ENCODE data around the gene RPS6KC1.
A peak's percentile ranks its signal among the peaks of the same experiment; 100 is the strongest.

Gene RPS6KC1

GRCh38 chr1:213055767-213056166, 4.7 kb downstream of the RPS6KC1 start:
- H2BK12ac ChIP-seq (ENCODE audit: low read length) = no peak overlapping the region
- peaks cover 3% of the 10 kb centered on the region for H3K79me2 ChIP-seq (ENCODE audit: control insufficient read depth, insufficient read depth, low read length, poor library complexity)
- no peak overlapping the region for H4K8ac ChIP-seq (ENCODE audit: low read depth, low read length)
- no peak overlapping the region for H4K12ac ChIP-seq (ENCODE audit: low read depth, low read length)
- H3K9me3 ChIP-seq (ENCODE audit: insufficient read depth, low read depth, low read length) = peaks cover 1% of the 10 kb centered on the region
- H2AK5ac ChIP-seq (ENCODE audit: low read length) = no peak overlapping the region
- no peak overlapping the region for H3K23ac ChIP-seq (ENCODE audit: low read length)
- DNase-seq = no peak
- H3K27me3 ChIP-seq (ENCODE audit: insufficient read depth, low read length) = no peaks in the 10 kb centered on the region
- peaks cover 0 to 2% of the 10 kb centered on the region in 2 experiments for H3K4me1 ChIP-seq (ENCODE audit: control insufficient read depth in 1 of 2, insufficient read depth in 2 of 2, low read length in 2 of 2)
- no peak overlapping the region for H2AFZ ChIP-seq (ENCODE audit: insufficient read depth, low read length, poor library complexity)
- no peak overlapping the region for H3K18ac ChIP-seq (ENCODE audit: low read length)
- no CpG with 5 or more reads among the region's 3 CpGs for WGBS (ENCODE audit: extremely low coverage, insufficient coverage, insufficient read length)
- H2BK5ac ChIP-seq (ENCODE audit: low read depth, low read length, poor library complexity) = no peak overlapping the region
- H3K36me3 ChIP-seq (ENCODE audit: control insufficient read depth in 1 of 2, insufficient read depth in 2 of 2, low read length in 2 of 2) = no peaks in the 10 kb centered on the region
- no peak overlapping the region for H3K9ac ChIP-seq (ENCODE audit: low read length)
- H3K14ac ChIP-seq (ENCODE audit: low read length) = no peak overlapping the region
- H3K27ac ChIP-seq (ENCODE audit: low read depth, low read length) = no peak overlapping the region
- no peak overlapping the region for H4K91ac ChIP-seq (ENCODE audit: low read depth, low read length)
- no peak overlapping the region for H3K4me2 ChIP-seq (ENCODE audit: low read length)
- no peak overlapping the region for H3K4ac ChIP-seq (ENCODE audit: low read depth, low read length)
- H2BK120ac ChIP-seq (ENCODE audit: insufficient read depth, low read length, poor library complexity) = no peak overlapping the region
- H3K79me1 ChIP-seq (ENCODE audit: low read length) = peaks cover 8% of the 10 kb centered on the region
- no peak overlapping the region for H3K4me3 ChIP-seq (ENCODE audit: low read depth, low read length)

- Histone ChIP-seq H2BK12ac (ENCODE audit: low read length) (no peak overlapping the region), H4K91ac (ENCODE audit: low read depth, low read length) (no peak overlapping the region), H3K79me2 (ENCODE audit: control insufficient read depth, insufficient read depth, low read length, poor library complexity) (no peaks in the 10 kb centered on the region), H3K9ac (ENCODE audit: low read length) (no peak overlapping the region), H3K27ac (ENCODE audit: low read depth, low read length) (no peak overlapping the region), H2BK120ac (ENCODE audit: insufficient read depth, low read length, poor library complexity) (no peak overlapping the region), H3K23ac (ENCODE audit: low read length) (no peak overlapping the region), H3K4me3 (ENCODE audit: low read depth, low read length) (no peak overlapping the region), H3K4ac (ENCODE audit: low read depth, low read length) (no peak overlapping the region), H4K12ac (ENCODE audit: low read depth, low read length) (no peak overlapping the region), H2AFZ (ENCODE audit: insufficient read depth, low read length, poor library complexity) (no peak overlapping the region), H3K18ac (ENCODE audit: low read length) (no peak overlapping the region), H3K79me1 (ENCODE audit: low read length) (no peaks in the 10 kb centered on the region), H4K8ac (ENCODE audit: low read depth, low read length) (no peak overlapping the region), H3K36me3 (ENCODE audit: control insufficient read depth in 1 of 2, insufficient read depth in 2 of 2, low read length in 2 of 2) (peaks cover 0 to under 1% of the 10 kb centered on the region in 2 experiments), H3K27me3 (ENCODE audit: insufficient read depth, low read length) (no peaks in the 10 kb centered on the region), H3K14ac (ENCODE audit: low read length) (no peak overlapping the region), H3K4me2 (ENCODE audit: low read length) (no peak overlapping the region), H2BK5ac (ENCODE audit: low read depth, low read length, poor library complexity) (no peak overlapping the region), H3K4me1 (ENCODE audit: control insufficient read depth in 1 of 2, insufficient read depth in 2 of 2, low read length in 2 of 2) (no peaks in the 10 kb centered on the region), H2AK5ac (ENCODE audit: low read length) (no peak overlapping the region), H3K9me3 (ENCODE audit: insufficient read depth, low read depth, low read length) (no peaks in the 10 kb centered on the region)
- WGBS (ENCODE audit: extremely low coverage, insufficient coverage, insufficient read length) = no CpG with 5 or more reads among the region's 5 CpGs
- no peak for DNase-seq
Measured at GRCh38 chr1:213057264-213058059, 6.4 kb downstream of the RPS6KC1 start.

- H3K36me3 ChIP-seq (ENCODE audit: control insufficient read depth in 1 of 2, insufficient read depth in 2 of 2, low read length in 2 of 2) = peaks cover 0 to 2% of the 10 kb centered on the region in 2 experiments
- H3K4ac ChIP-seq (ENCODE audit: low read depth, low read length) = no peak overlapping the region
- no peak overlapping the region for H3K9ac ChIP-seq (ENCODE audit: low read length)
- no peak overlapping the region for H3K27ac ChIP-seq (ENCODE audit: low read depth, low read length)
- H3K79me1 ChIP-seq (ENCODE audit: low read length) = no peaks in the 10 kb centered on the region
- DNase-seq = peak; percentile 64 to 72
- H4K12ac ChIP-seq (ENCODE audit: low read depth, low read length) = no peak overlapping the region
- H2BK12ac ChIP-seq (ENCODE audit: low read length) = no peak overlapping the region
- no peak overlapping the region for H3K18ac ChIP-seq (ENCODE audit: low read length)
- H3K4me1 ChIP-seq (ENCODE audit: control insufficient read depth in 1 of 2, insufficient read depth in 2 of 2, low read length in 2 of 2) = no peaks in the 10 kb centered on the region
- no peaks in the 10 kb centered on the region for H3K9me3 ChIP-seq (ENCODE audit: insufficient read depth, low read depth, low read length)
- no CpG with 5 or more reads among the region's 2 CpGs for WGBS (ENCODE audit: extremely low coverage, insufficient coverage, insufficient read length)
- no peaks in the 10 kb centered on the region for H3K79me2 ChIP-seq (ENCODE audit: control insufficient read depth, insufficient read depth, low read length, poor library complexity)
- H2AK5ac ChIP-seq (ENCODE audit: low read length) = no peak overlapping the region
- H2BK5ac ChIP-seq (ENCODE audit: low read depth, low read length, poor library complexity) = no peak overlapping the region
- no peak overlapping the region for H4K91ac ChIP-seq (ENCODE audit: low read depth, low read length)
- H2BK120ac ChIP-seq (ENCODE audit: insufficient read depth, low read length, poor library complexity) = no peak overlapping the region
- no peak overlapping the region for H3K4me3 ChIP-seq (ENCODE audit: low read depth, low read length)
- no peak overlapping the region for H2AFZ ChIP-seq (ENCODE audit: insufficient read depth, low read length, poor library complexity)
- H3K4me2 ChIP-seq (ENCODE audit: low read length) = no peak overlapping the region
- H3K14ac ChIP-seq (ENCODE audit: low read length) = no peak overlapping the region
- H3K27me3 ChIP-seq (ENCODE audit: insufficient read depth, low read length) = no peaks in the 10 kb centered on the region
- H3K23ac ChIP-seq (ENCODE audit: low read length) = no peak overlapping the region
- H4K8ac ChIP-seq (ENCODE audit: low read depth, low read length) = no peak overlapping the region
Measured at GRCh38 chr1:213060836-213061235, 9.8 kb downstream of the RPS6KC1 start.

GRCh38 chr1:213061263-213061662, 10.2 kb downstream of the RPS6KC1 start:
- H3K14ac ChIP-seq (ENCODE audit: low read length) = no peak overlapping the region
- no peak overlapping the region for H4K12ac ChIP-seq (ENCODE audit: low read depth, low read length)
- no peaks in the 10 kb centered on the region for H3K79me1 ChIP-seq (ENCODE audit: low read length)
- no peak for DNase-seq
- no peaks in the 10 kb centered on the region for H3K4me1 ChIP-seq (ENCODE audit: control insufficient read depth in 1 of 2, insufficient read depth in 2 of 2, low read length in 2 of 2)
- H2BK5ac ChIP-seq (ENCODE audit: low read depth, low read length, poor library complexity) = no peak overlapping the region
- H2AFZ ChIP-seq (ENCODE audit: insufficient read depth, low read length, poor library complexity) = no peak overlapping the region
- no peaks in the 10 kb centered on the region for H3K9me3 ChIP-seq (ENCODE audit: insufficient read depth, low read depth, low read length)
- no peak overlapping the region for H2BK120ac ChIP-seq (ENCODE audit: insufficient read depth, low read length, poor library complexity)
- no peak overlapping the region for H3K9ac ChIP-seq (ENCODE audit: low read length)
- H3K27ac ChIP-seq (ENCODE audit: low read depth, low read length) = no peak overlapping the region
- no peak overlapping the region for H3K4me3 ChIP-seq (ENCODE audit: low read depth, low read length)
- H3K4ac ChIP-seq (ENCODE audit: low read depth, low read length) = no peak overlapping the region
- peaks cover 0 to 2% of the 10 kb centered on the region in 2 experiments for H3K36me3 ChIP-seq (ENCODE audit: control insufficient read depth in 1 of 2, insufficient read depth in 2 of 2, low read length in 2 of 2)
- no peak overlapping the region for H3K18ac ChIP-seq (ENCODE audit: low read length)
- H2AK5ac ChIP-seq (ENCODE audit: low read length) = no peak overlapping the region
- H4K8ac ChIP-seq (ENCODE audit: low read depth, low read length) = no peak overlapping the region
- H3K4me2 ChIP-seq (ENCODE audit: low read length) = no peak overlapping the region
- H3K27me3 ChIP-seq (ENCODE audit: insufficient read depth, low read length) = no peaks in the 10 kb centered on the region
- no peak overlapping the region for H4K91ac ChIP-seq (ENCODE audit: low read depth, low read length)
- WGBS (ENCODE audit: extremely low coverage, insufficient coverage, insufficient read length) = no CpG with 5 or more reads among the region's 1 CpG
- H3K79me2 ChIP-seq (ENCODE audit: control insufficient read depth, insufficient read depth, low read length, poor library complexity) = no peaks in the 10 kb centered on the region
- no peak overlapping the region for H2BK12ac ChIP-seq (ENCODE audit: low read length)
- H3K23ac ChIP-seq (ENCODE audit: low read length) = no peak overlapping the region

Measured in trophoblast cell (in vitro differentiated cells and primary cell).